Right atrium auricular region (tissue), 2 donors: Measurements from ENCODE around the gene CCDC134. TPM values are rescaled to one million over a fixed set of nuclear protein-coding genes. Genes with fewer than 3 reads are reported as not detected.

Experiments
- DNase-seq: peaks from one replicate; pipeline ENCODE4 v3.0.0-alpha.2; 2019; ENCODE audit warnings: low spot score
- H3K27ac ChIP-seq, 2 donors: fragments of 200-600 bp; sonication (generic); 1 replicate in 1 of 2; 2 replicates in 1 of 2; pipeline ENCODE4 v1.5.1; 2016 to 2019
- H3K27me3 ChIP-seq, 2 donors: fragments of 200-600 bp; sonication (generic); one replicate each; pipeline versions ENCODE4 v1.5.1 to v1.6.0; 2017 to 2019
- H3K36me3 ChIP-seq: fragments of 200-600 bp; sonication (generic); one replicate; pipeline ENCODE4 v1.5.1; 2016
- H3K4me1 ChIP-seq, 2 donors: fragments of 200-600 bp; sonication (generic); one replicate each; pipeline versions ENCODE4 v1.5.1 to v1.6.0; 2017 to 2019
- H3K4me3 ChIP-seq, 2 donors: fragments of 200-600 bp; sonication (generic); 1 replicate in 1 of 2; 2 replicates in 1 of 2; pipeline ENCODE4 v1.5.1; 2017 to 2019; ENCODE audit warnings: mild to moderate bottlenecking in 1 of 2, moderate library complexity in 1 of 2
- H3K9me3 ChIP-seq, 2 donors: fragments of 200-600 bp; sonication (generic); one replicate each; pipeline ENCODE4 v1.5.1; 2019
- CTCF ChIP-seq, 2 donors: fragments of 200-600 bp; sonication (generic); IDR thresholded peaks; one replicate each; pipeline ENCODE4 v1.5.1; 2019; ENCODE audit warnings: antibody characterized with exemption in 2 of 2
- total RNA-seq, 2 donors: library from RNA; depleted of rRNA; stranded (reverse); fragments of >200 nt; gene quantifications; one replicate each; pipeline ENCODE4 v1.1.0, GENCODE V29; 2016

CCDC134 gene
- total RNA-seq, 2 donors from 2014 or later, result 4.0 to 6.4 TPM

GRCh38 chr22:41821471-41822316, 21.2 kb downstream of the CCDC134 start:
- H3K36me3 ChIP-seq, result no peaks in the 10 kb centered on the region
- DNase-seq, result no peak
- no peak overlapping the region for H3K4me3 ChIP-seq
- no peaks in the 10 kb centered on the region for H3K9me3 ChIP-seq
- TF ChIP-seq CTCF (IDR thresholded peaks at IDR 0.05), result no peak
- no peak overlapping the region for H3K27ac ChIP-seq
- H3K4me1 ChIP-seq, result peaks cover 0 to 21% of the 10 kb centered on the region in 2 donors
- H3K27me3 ChIP-seq, result no peaks in the 10 kb centered on the region

GRCh38 chr22:41822317-41823057, 22.0 kb downstream of the CCDC134 start:
- peak in 1 of 2 donors; percentile 64 for TF ChIP-seq CTCF (IDR thresholded peaks at IDR 0.05)
- DNase-seq, result no peak

GRCh38 chr22:41823797-41824196, 23.3 kb downstream of the CCDC134 start:
- Histone ChIP-seq H3K36me3 (no peaks in the 10 kb centered on the region), H3K27ac (no peak overlapping the region), H3K4me3 (no peak overlapping the region), H3K27me3 (no peaks in the 10 kb centered on the region), H3K4me1 (peaks cover 0 to 30% of the 10 kb centered on the region in 2 donors), H3K9me3 (no peaks in the 10 kb centered on the region)
- DNase-seq, result no peak
- no peak for TF ChIP-seq CTCF (IDR thresholded peaks at IDR 0.05)

More at GRCh38 chr22:41822317-41823057, 22.0 kb downstream of the CCDC134 start:
- Histone ChIP-seq H3K36me3 (no peaks in the 10 kb centered on the region), H3K4me3 (no peak overlapping the region), H3K9me3 (no peaks in the 10 kb centered on the region), H3K4me1 (peaks cover 0 to 29% of the 10 kb centered on the region in 2 donors), H3K27ac (no peak overlapping the region), H3K27me3 (no peaks in the 10 kb centered on the region)

- H3K27me3 ChIP-seq, result no peaks in the 10 kb centered on the region
- no peaks in the 10 kb centered on the region for H3K36me3 ChIP-seq
- no peak for TF ChIP-seq CTCF (IDR thresholded peaks at IDR 0.05)
- DNase-seq, result no peak
- H3K9me3 ChIP-seq, result no peaks in the 10 kb centered on the region
- peak overlapping the region; percentile 45 to 71 for H3K27ac ChIP-seq
- H3K4me1 ChIP-seq, result peaks cover 0 to 30% of the 10 kb centered on the region in 2 donors
- H3K4me3 ChIP-seq, result no peak overlapping the region
Observed at GRCh38 chr22:41825376-41825775, 24.9 kb downstream of the CCDC134 start.

- no peaks in the 10 kb centered on the region for H3K36me3 ChIP-seq
- H3K27ac ChIP-seq, result peak overlapping the region; percentile 45 to 71
- no peak for TF ChIP-seq CTCF (IDR thresholded peaks at IDR 0.05)
- no peaks in the 10 kb centered on the region for H3K9me3 ChIP-seq
- DNase-seq, result no peak
- no peak overlapping the region for H3K4me3 ChIP-seq
- H3K27me3 ChIP-seq, result no peaks in the 10 kb centered on the region
- peaks cover 0 to 31% of the 10 kb centered on the region in 2 donors for H3K4me1 ChIP-seq
Observed at GRCh38 chr22:41826021-41826420, 25.5 kb downstream of the CCDC134 start.
